Activated CD4-positive, alpha-beta T cell treated with anti-CD3 and anti-CD28 coated beads for 4 hours (primary cell): ENCODE measurements around the gene TNPO3.

Source experiments
- DNase-seq, 2 donors: peaks; one replicate each; pipeline ENCODE4 v3.0.0-alpha.2; 2020

The TNPO3 gene

GRCh38 chr7:128904381-128905197 is 150.3 kb downstream of the TNPO3 start:
- no peak for DNase-seq
